ENCODE measurements around the gene GAL3ST1. TPM values are rescaled to one million over a fixed set of nuclear protein-coding genes. Genes with fewer than 3 reads are reported as not detected.
A peak's percentile ranks its signal among the peaks of the same experiment; 100 is the strongest.
"Not testable (repeated sequence)": the region's sequence is repeated elsewhere in the genome, so short reads cannot be mapped to it uniquely, and the experiment has no call there.

The GAL3ST1 gene
- total and polyA plus RNA-seq, 4 donors = 1.0 to 19.4 (median 1.5) TPM

DNA sequence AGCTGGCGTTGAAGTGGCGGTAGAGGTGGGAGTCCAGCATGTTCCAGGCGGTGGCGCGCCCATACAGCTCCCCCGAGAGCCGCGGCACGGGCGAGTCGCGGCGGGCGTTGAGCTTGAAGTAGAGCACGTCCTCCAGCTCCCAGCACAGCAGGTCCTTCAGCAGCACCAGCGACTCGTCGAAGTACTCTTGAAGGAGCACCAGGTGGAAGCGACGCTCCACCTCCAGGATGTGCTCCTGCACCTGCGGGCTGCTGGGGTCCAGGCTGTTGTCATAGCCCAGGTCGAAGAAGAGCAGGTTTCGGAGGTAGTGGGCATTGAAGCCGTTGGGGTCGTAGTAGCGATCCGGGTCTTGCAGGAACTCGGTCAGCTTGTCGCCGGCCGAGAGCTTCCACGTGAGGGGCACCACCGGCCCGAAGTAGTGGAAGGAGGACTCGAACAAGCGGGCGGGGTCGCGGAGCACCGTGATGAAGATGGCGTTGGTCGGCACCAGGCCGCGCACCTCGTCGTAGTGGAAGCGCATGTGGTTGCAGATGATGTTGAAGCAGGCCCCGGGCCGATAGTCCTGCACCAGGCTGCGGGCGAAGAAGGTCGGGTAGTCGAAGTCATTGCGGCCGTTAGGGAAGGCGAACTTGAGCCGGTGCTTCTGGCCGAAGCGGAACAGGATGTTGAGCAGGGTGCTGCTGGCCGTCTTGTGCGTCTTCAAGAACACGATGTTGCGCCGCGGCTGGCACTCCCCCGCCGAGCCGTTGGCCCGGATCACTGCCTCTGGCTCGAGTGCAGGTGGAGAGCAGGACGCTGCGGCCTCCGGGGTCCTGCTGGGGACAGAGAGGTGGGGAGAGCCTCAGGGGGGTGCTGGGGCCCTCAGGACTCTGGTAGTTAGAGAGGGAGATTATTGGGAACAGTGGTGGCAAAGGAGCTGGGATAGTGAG, 18.9 kb downstream of the GAL3ST1 start:
- H3K27me3 ChIP-seq (ENCODE audit: control insufficient read depth in 4 of 4, insufficient read depth in 4 of 4, low read length in 3 of 4) = no peaks in the 10 kb centered on the region
- no peaks in the 10 kb centered on the region for H3K4me1 ChIP-seq (ENCODE audit: control insufficient read depth in 4 of 4, insufficient read depth in 4 of 4, low read length in 3 of 4)
- H3K27ac ChIP-seq (ENCODE audit: low read depth in 1 of 2, low read length in 2 of 2) = no peak overlapping the region
- DNase-seq (ENCODE audit: low spot score) = no peak
- H3K9me3 ChIP-seq (ENCODE audit: control insufficient read depth in 4 of 4, low read length in 3 of 4) = no peaks in the 10 kb centered on the region
- TF ChIP-seq EGR1 (IDR thresholded peaks at IDR 0.05; ENCODE audit: low read depth in 2 of 2) = no peak
- TF ChIP-seq RAD21 (IDR thresholded peaks at IDR 0.05) = peak in 1 of 2 donors; percentile 15
- no peak overlapping the region for H3K4me3 ChIP-seq (ENCODE audit: low read depth in 1 of 3, low read length in 3 of 3)
- no peaks in the 10 kb centered on the region for H3K36me3 ChIP-seq (ENCODE audit: control insufficient read depth in 4 of 4, insufficient read depth in 3 of 4, low read depth in 1 of 4, low read length in 3 of 4)
- 98% methylated on average over 73 of the region's 73 CpGs for WGBS
- H3K9ac ChIP-seq (ENCODE audit: low read depth in 1 of 2, low read length in 2 of 2) = no peak overlapping the region

- H3K9me3 ChIP-seq (ENCODE audit: control insufficient read depth in 4 of 4, low read length in 3 of 4) = no peaks in the 10 kb centered on the region
- H3K4me3 ChIP-seq (ENCODE audit: low read depth in 1 of 3, low read length in 3 of 3) = no peak overlapping the region
- no peak for DNase-seq (ENCODE audit: low spot score)
- TF ChIP-seq HNF4A (conservative IDR thresholded peaks at IDR 0.05) (no peak), GABPA (IDR thresholded peaks at IDR 0.05 in 1 of 2, conservative IDR thresholded peaks at IDR 0.05 in 1 of 2) (no peak), FOXA1 (IDR thresholded peaks at IDR 0.05) (no peak), MAX (IDR thresholded peaks at IDR 0.05) (no peak), TAF1 (conservative IDR thresholded peaks at IDR 0.05) (no peak), RXRA (IDR thresholded peaks at IDR 0.05) (no peak), JUND (IDR thresholded peaks at IDR 0.05) (no peak), SP1 (IDR thresholded peaks at IDR 0.05) (no peak), ATF3 (IDR thresholded peaks at IDR 0.05) (no peak), HNF4G (IDR thresholded peaks at IDR 0.05) (no peak)
- TF ChIP-seq, protein P1, sequence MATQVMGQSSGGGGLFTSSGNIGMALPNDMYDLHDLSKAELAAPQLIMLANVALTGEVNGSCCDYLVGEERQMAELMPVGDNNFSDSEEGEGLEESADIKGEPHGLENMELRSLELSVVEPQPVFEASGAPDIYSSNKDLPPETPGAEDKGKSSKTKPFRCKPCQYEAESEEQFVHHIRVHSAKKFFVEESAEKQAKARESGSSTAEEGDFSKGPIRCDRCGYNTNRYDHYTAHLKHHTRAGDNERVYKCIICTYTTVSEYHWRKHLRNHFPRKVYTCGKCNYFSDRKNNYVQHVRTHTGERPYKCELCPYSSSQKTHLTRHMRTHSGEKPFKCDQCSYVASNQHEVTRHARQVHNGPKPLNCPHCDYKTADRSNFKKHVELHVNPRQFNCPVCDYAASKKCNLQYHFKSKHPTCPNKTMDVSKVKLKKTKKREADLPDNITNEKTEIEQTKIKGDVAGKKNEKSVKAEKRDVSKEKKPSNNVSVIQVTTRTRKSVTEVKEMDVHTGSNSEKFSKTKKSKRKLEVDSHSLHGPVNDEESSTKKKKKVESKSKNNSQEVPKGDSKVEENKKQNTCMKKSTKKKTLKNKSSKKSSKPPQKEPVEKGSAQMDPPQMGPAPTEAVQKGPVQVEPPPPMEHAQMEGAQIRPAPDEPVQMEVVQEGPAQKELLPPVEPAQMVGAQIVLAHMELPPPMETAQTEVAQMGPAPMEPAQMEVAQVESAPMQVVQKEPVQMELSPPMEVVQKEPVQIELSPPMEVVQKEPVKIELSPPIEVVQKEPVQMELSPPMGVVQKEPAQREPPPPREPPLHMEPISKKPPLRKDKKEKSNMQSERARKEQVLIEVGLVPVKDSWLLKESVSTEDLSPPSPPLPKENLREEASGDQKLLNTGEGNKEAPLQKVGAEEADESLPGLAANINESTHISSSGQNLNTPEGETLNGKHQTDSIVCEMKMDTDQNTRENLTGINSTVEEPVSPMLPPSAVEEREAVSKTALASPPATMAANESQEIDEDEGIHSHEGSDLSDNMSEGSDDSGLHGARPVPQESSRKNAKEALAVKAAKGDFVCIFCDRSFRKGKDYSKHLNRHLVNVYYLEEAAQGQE (IDR thresholded peaks at IDR 0.05) = no peak
- no peak overlapping the region for H3K9ac ChIP-seq (ENCODE audit: low read depth in 1 of 2, low read length in 2 of 2)
- no peaks in the 10 kb centered on the region for H3K27me3 ChIP-seq (ENCODE audit: control insufficient read depth in 4 of 4, insufficient read depth in 4 of 4, low read length in 3 of 4)
- no peaks in the 10 kb centered on the region for H3K4me1 ChIP-seq (ENCODE audit: control insufficient read depth in 4 of 4, insufficient read depth in 4 of 4, low read length in 3 of 4)
- WGBS = 89% methylated on average over 7 of the region's 7 CpGs
- no peak overlapping the region for H3K27ac ChIP-seq (ENCODE audit: low read depth in 1 of 2, low read length in 2 of 2)
- no peaks in the 10 kb centered on the region for H3K36me3 ChIP-seq (ENCODE audit: control insufficient read depth in 4 of 4, insufficient read depth in 3 of 4, low read depth in 1 of 4, low read length in 3 of 4)
Observed at GRCh38 chr22:30553971-30554370, 20.5 kb downstream of the GAL3ST1 start.

DNA sequence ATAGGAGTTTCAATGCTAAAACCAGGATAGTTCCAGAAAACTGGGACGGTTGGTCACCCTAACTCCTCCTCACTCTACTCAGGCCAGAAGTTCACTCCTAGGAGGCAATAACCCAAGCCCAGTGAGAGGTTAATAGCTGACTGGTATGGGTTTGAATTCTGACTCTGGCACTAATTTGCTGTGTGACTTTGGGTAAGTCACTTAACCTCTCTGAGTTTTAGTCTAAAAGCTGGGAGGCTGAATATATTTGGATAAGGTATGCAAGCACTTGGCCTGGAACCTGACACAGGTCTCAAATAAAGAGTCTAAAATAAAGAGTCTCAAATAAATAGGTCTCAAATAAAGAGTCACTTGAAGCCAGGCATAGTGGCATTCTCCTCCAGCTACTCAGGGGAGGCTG, 21.7 kb downstream of the GAL3ST1 start:
- no peak overlapping the region for H3K9ac ChIP-seq (ENCODE audit: low read depth in 1 of 2, low read length in 2 of 2)
- H3K36me3 ChIP-seq (ENCODE audit: control insufficient read depth in 4 of 4, insufficient read depth in 3 of 4, low read depth in 1 of 4, low read length in 3 of 4) = no peaks in the 10 kb centered on the region
- no peak overlapping the region for H3K4me3 ChIP-seq (ENCODE audit: low read depth in 1 of 3, low read length in 3 of 3)
- WGBS = 1% methylated on average over 1 of the region's 1 CpG
- no peaks in the 10 kb centered on the region for H3K4me1 ChIP-seq (ENCODE audit: control insufficient read depth in 4 of 4, insufficient read depth in 4 of 4, low read length in 3 of 4)
- TF ChIP-seq RAD21 (IDR thresholded peaks at IDR 0.05) (no peak), GABPA (IDR thresholded peaks at IDR 0.05 in 1 of 2, conservative IDR thresholded peaks at IDR 0.05 in 1 of 2) (no peak)
- TF ChIP-seq, protein P2, sequence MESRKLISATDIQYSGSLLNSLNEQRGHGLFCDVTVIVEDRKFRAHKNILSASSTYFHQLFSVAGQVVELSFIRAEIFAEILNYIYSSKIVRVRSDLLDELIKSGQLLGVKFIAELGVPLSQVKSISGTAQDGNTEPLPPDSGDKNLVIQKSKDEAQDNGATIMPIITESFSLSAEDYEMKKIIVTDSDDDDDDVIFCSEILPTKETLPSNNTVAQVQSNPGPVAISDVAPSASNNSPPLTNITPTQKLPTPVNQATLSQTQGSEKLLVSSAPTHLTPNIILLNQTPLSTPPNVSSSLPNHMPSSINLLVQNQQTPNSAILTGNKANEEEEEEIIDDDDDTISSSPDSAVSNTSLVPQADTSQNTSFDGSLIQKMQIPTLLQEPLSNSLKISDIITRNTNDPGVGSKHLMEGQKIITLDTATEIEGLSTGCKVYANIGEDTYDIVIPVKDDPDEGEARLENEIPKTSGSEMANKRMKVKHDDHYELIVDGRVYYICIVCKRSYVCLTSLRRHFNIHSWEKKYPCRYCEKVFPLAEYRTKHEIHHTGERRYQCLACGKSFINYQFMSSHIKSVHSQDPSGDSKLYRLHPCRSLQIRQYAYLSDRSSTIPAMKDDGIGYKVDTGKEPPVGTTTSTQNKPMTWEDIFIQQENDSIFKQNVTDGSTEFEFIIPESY (IDR thresholded peaks at IDR 0.05) = no peak
- H3K9me3 ChIP-seq (ENCODE audit: control insufficient read depth in 4 of 4, low read length in 3 of 4) = no peaks in the 10 kb centered on the region
- H3K27me3 ChIP-seq (ENCODE audit: control insufficient read depth in 4 of 4, insufficient read depth in 4 of 4, low read length in 3 of 4) = no peaks in the 10 kb centered on the region
- no peak overlapping the region for H3K27ac ChIP-seq (ENCODE audit: low read depth in 1 of 2, low read length in 2 of 2)
- no peak for DNase-seq (ENCODE audit: low spot score)

DNA sequence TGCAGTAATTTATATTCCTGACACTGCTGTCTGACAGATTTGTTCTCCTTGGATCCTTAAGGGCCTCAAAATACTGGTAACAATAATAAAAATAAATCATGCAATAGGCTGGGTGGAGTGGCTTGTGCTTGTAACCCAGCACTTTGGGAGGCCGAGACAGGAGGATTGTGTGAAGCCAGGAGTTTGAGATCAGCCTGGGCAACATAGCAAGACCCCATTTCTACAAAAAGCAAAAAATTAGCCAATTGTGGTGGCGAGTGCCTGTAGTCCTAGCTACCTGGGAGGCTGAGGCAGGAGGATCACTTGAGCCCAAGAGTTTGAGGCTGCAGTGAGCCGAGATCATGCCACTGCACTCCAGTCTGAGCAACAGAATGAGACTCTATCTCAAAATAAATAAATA, 22.7 kb downstream of the GAL3ST1 start:
- H3K4me3 ChIP-seq (ENCODE audit: low read depth in 1 of 3, low read length in 3 of 3); H3K27me3 ChIP-seq (ENCODE audit: control insufficient read depth in 4 of 4, insufficient read depth in 4 of 4, low read length in 3 of 4); H3K36me3 ChIP-seq (ENCODE audit: control insufficient read depth in 4 of 4, insufficient read depth in 3 of 4, low read depth in 1 of 4, low read length in 3 of 4); DNase-seq (ENCODE audit: low spot score); H3K9me3 ChIP-seq (ENCODE audit: control insufficient read depth in 4 of 4, low read length in 3 of 4); H3K27ac ChIP-seq (ENCODE audit: low read depth in 1 of 2, low read length in 2 of 2); H3K9ac ChIP-seq (ENCODE audit: low read depth in 1 of 2, low read length in 2 of 2); H3K4me1 ChIP-seq (ENCODE audit: control insufficient read depth in 4 of 4, insufficient read depth in 4 of 4, low read length in 3 of 4): not testable (repeated sequence)
- WGBS = 96% methylated on average over 3 of the region's 3 CpGs

Measured in liver (tissue), 9 donors.